WERI-Rb-1 (cell line): Measurements from ENCODE around the gene PRSS12.

Source experiments
- DNase-seq: peaks from one replicate; pipeline ENCODE4 v3.0.0-alpha.2; 2020
- H3K27ac ChIP-seq: fragments of 250-450 bp; sonication (Bioruptor Pico); 2 replicates; pipeline ENCODE4 v1.5.1; 2020; ENCODE audit warnings: mild to moderate bottlenecking, moderate library complexity
- H3K27me3 ChIP-seq: fragments of 250-450 bp; sonication (Bioruptor Pico); 2 replicates; pipeline ENCODE4 v1.5.1; 2021; ENCODE audit warnings: mild to moderate bottlenecking, low read depth, moderate library complexity; ENCODE audit not compliant: insufficient read depth, severe bottlenecking
- H3K36me3 ChIP-seq: fragments of 250-450 bp; sonication (Bioruptor Pico); 2 replicates; pipeline ENCODE4 v1.5.1; 2020; ENCODE audit warnings: mild to moderate bottlenecking, moderate library complexity
- H3K4me3 ChIP-seq: 2 replicates; pipeline ENCODE4 v1.5.1; 2011; ENCODE audit warnings: low read depth, mild to moderate bottlenecking, control low read depth, low read length
- H3K9me3 ChIP-seq: fragments of 250-450 bp; sonication (Bioruptor Pico); 2 replicates; pipeline ENCODE4 v1.5.1; 2021; ENCODE audit warnings: mild to moderate bottlenecking, moderate library complexity; ENCODE audit not compliant: severe bottlenecking
- CTCF ChIP-seq: IDR thresholded peaks from 2 replicates; pipeline ENCODE4 v1.5.1; 2011; ENCODE audit warnings: low read depth, mild to moderate bottlenecking, control low read depth, inconsistent platforms, low read length

Gene PRSS12

GRCh38 chr4:118337954-118338353, 14.8 kb downstream of the PRSS12 start:
- Histone ChIP-seq H3K27ac (no peak overlapping the region), H3K27me3 (no peaks in the 10 kb centered on the region), H3K36me3 (peaks cover 44% of the 10 kb centered on the region), H3K4me3 (no peak overlapping the region), H3K9me3 (no peaks in the 10 kb centered on the region)
- TF ChIP-seq CTCF = no peak
- no peak for DNase-seq

GRCh38 chr4:118335774-118336173, 17.0 kb downstream of the PRSS12 start:
- Histone ChIP-seq H3K9me3 (no peaks in the 10 kb centered on the region), H3K4me3 (no peak overlapping the region), H3K27ac (no peak overlapping the region), H3K27me3 (no peaks in the 10 kb centered on the region), H3K36me3 (peaks cover 57% of the 10 kb centered on the region)
- DNase-seq = no peak
- TF ChIP-seq CTCF = no peak

GRCh38 chr4:118335324-118335723, 17.5 kb downstream of the PRSS12 start:
- Histone ChIP-seq H3K27ac (no peak overlapping the region), H3K9me3 (no peaks in the 10 kb centered on the region), H3K36me3 (peaks cover 60% of the 10 kb centered on the region), H3K4me3 (no peak overlapping the region), H3K27me3 (no peaks in the 10 kb centered on the region)
- DNase-seq = no peak
- no peak for TF ChIP-seq CTCF

GRCh38 chr4:118331352-118331751, 21.5 kb downstream of the PRSS12 start:
- Histone ChIP-seq H3K27ac (no peak overlapping the region), H3K36me3 (peaks cover 74% of the 10 kb centered on the region), H3K4me3 (no peak overlapping the region), H3K27me3 (no peaks in the 10 kb centered on the region), H3K9me3 (no peaks in the 10 kb centered on the region)
- DNase-seq = no peak
- TF ChIP-seq CTCF = no peak

GRCh38 chr4:118329849-118330248, 23.0 kb downstream of the PRSS12 start:
- Histone ChIP-seq H3K36me3 (peaks cover 59% of the 10 kb centered on the region), H3K4me3 (no peak overlapping the region), H3K9me3 (no peaks in the 10 kb centered on the region), H3K27ac (no peak overlapping the region), H3K27me3 (no peaks in the 10 kb centered on the region)
- DNase-seq = no peak
- no peak for TF ChIP-seq CTCF

GRCh38 chr4:118327554-118328241, 25.1 kb downstream of the PRSS12 start:
- Histone ChIP-seq H3K9me3 (no peaks in the 10 kb centered on the region), H3K4me3 (no peak overlapping the region), H3K36me3 (peaks cover 46% of the 10 kb centered on the region), H3K27ac (no peak overlapping the region), H3K27me3 (no peaks in the 10 kb centered on the region)
- TF ChIP-seq CTCF = no peak
- DNase-seq = no peak
